C4-2B (cell line): ENCODE data around the gene OSBPL5.

ENCODE experiments used
- H3K27ac ChIP-seq: fragments of 450-650 bp; 2 replicates; pipeline ENCODE4 v1.5.1; 2017
- CTCF ChIP-seq: fragments of 450-650 bp; conservative IDR thresholded peaks from 2 replicates; pipeline ENCODE4 v1.5.1; 2017; ENCODE audit warnings: mild to moderate bottlenecking
- ZFX ChIP-seq: fragments of 450-650 bp; IDR thresholded peaks from 2 replicates; pipeline ENCODE4 v1.6.1; 2017

OSBPL5 gene

GRCh38 chr11:3184732-3185347 is 19.7 kb upstream of the OSBPL5 start:
- H3K27ac ChIP-seq = no peak overlapping the region
- no peak for TF ChIP-seq CTCF
- TF ChIP-seq ZFX = no peak

DNA sequence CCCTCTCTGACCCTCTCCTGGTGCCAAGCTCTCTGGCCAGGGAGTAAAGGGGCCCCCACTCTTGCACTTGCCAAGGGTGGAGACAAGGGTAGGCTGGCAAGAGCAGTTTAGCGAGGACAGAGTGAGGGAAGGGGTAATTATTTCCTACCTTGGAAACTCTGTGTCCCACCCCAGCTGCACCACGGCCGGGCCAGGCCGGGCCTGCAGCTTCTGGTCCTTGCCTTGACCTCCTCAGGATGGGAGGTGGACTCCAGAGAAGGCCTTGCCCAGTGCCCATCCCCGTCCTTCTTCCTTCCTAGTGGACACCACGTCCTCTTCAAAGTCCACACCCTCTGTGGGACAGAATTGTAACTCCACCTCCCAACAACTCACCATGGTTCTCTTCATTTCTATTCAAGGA is 18.4 kb upstream of the OSBPL5 start:
- TF ChIP-seq CTCF (no peak), ZFX (no peak)

DNA sequence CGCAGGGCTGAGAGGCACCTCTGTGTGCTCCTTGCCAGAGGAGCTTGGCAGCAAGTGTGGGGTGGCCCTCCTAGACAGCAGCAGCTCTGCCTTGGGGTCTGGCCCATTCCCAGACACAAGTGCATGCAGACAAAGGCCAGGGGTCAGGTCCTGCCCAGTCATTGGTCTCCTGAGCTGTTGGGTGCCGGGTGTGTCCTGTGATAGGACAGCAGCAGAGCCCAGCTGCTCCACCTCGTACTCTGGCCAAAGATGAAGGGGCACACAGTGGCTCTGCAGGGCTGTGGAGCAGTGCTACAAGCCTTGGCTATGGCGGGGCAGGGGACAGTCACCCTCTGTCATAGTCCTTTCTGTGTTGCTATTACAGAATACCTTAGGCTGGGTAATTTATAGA is 17.3 kb upstream of the OSBPL5 start:
- TF ChIP-seq CTCF = no peak
- no peak for TF ChIP-seq ZFX
- H3K27ac ChIP-seq = no peak overlapping the region

More for the DNA sequence above, 18.4 kb upstream of the OSBPL5 start:
- H3K27ac ChIP-seq = no peak overlapping the region

GRCh38 chr11:3181725-3182461 is 16.8 kb upstream of the OSBPL5 start:
- no peak for TF ChIP-seq CTCF
- TF ChIP-seq ZFX = no peak
- no peak overlapping the region for H3K27ac ChIP-seq

DNA sequence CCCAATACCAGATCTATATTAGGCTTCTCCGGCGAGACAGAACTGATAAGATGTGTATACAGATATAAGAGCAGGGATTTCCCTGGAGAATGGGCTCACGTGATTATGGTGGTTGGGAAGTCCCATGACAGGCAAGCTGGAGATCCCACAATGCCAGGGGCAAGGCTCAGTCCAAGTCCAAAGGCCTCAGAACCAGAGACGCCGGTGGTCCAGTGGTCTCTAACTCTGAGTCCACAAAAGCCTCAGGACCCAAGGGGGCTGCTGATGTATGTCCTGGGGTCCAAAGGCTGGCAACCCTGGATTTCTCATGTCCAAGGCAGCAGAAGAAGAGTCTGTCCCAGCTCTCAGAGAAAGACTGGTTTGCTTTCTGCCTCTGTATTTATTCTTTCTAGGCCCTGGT is 15.8 kb upstream of the OSBPL5 start:
- H3K27ac ChIP-seq = no peak overlapping the region
- TF ChIP-seq ZFX (no peak), CTCF (no peak)

DNA sequence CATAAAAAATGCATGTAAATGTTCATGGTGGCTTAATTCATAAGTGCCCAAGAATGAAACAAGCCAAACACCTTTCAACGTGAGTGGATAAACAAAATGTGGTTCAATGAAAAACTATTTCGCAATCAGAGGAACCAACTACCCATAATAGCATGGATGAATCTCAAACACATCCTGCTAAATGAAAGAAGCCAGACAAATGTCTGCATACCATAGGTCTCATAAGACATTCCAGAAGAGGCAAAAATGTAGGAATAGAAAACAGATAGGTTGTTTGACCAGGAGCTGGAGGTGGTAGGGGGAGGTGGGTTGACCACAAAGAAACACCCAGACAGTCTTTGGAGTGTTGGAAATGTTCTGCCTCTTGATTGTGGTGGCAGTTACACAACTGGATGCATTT is 13.2 kb upstream of the OSBPL5 start:
- no peak overlapping the region for H3K27ac ChIP-seq
- TF ChIP-seq CTCF (no peak), ZFX (no peak)

- no peak for TF ChIP-seq ZFX
- TF ChIP-seq CTCF = no peak
- no peak overlapping the region for H3K27ac ChIP-seq
These were observed 12.8 kb upstream of the OSBPL5 start for GRCh38 chr11:3177931-3178330.
